GM23248 (cell line): ENCODE results near the gene ACVRL1.

Source experiments
- EZH2 ChIP-seq: fragments of 200-600 bp; sonication (generic); IDR thresholded peaks from 2 replicates; pipeline ENCODE4 v1.6.1; 2018; ENCODE audit warnings: antibody characterized with exemption, mild to moderate bottlenecking; ENCODE audit not compliant: insufficient read depth, poor library complexity, severe bottlenecking
- EZH2phosphoT487 ChIP-seq: fragments of 200-600 bp; sonication (generic); IDR thresholded peaks from 2 replicates; pipeline ENCODE4 v1.6.1; 2018; ENCODE audit warnings: antibody characterized with exemption, moderate library complexity, mild to moderate bottlenecking, low read depth; ENCODE audit not compliant: insufficient read depth

DNA sequence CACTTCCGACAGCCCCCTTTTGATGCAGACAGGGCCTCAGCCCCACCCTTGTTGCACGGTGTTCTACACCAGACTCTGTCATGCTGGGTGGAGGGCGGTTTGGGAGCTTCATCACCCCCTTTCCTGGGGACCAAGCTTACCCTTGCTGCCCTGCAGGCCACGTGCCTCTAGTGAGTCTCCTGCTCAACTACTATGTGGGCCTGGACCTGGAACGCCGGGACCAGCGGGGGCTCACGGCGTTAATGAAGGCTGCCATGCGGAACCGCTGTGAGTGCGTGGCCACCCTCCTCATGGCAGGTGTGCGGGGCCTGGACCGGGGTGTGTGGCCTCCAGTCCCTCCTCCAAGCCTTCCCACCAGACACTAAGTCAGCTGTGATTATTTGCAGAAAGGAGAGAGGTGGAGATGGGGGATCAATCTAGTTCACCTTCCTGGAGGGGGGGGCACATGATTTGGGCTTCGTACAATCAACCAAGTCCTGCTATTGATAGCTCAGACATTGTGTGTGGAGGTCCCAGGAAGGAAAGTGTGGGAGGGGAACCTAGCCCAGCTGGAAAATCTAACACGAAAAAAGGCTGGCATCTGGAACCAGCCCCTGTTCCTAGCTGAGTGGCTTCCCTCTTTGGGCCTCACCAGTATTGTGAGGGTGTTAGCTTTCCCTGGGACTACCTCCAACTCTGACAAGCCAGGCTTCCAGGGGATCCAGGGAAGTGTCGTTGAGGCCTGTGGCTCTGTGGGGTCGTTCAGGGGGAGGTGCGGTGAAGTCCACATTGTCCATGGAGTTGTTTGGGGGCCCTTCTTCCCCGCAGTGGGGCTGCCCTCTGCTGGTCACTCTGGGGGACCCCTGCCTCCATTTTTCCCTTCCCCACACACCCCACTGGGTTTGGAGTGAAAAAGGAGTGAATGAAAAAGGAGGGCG, 17.8 kb upstream of the ACVRL1 start:
- TF ChIP-seq EZH2 (no peak), EZH2phosphoT487 (no peak)
